Skin of body (tissue), 2 donors: ENCODE measurements around the gene EBI3. TPM values are rescaled to one million over a fixed set of nuclear protein-coding genes. Genes with fewer than 3 reads are reported as not detected.
"Not testable (repeated sequence)": the region's sequence is repeated elsewhere in the genome, so short reads cannot be mapped to it uniquely, and the experiment has no call there.

Experiments used
- DNase-seq: peaks from one replicate; lab custom pipeline; 2025; lab: John Stamatoyannopoulos, UW
- total RNA-seq: library from RNA; depleted of rRNA; stranded (reverse); fragments of >200 nt; gene quantifications from one replicate; pipeline ENCODE4 v1.2.3, GENCODE V29; 2014

EBI3 gene
- total RNA-seq, 1 donor from 2014 or later = not detected

DNA sequence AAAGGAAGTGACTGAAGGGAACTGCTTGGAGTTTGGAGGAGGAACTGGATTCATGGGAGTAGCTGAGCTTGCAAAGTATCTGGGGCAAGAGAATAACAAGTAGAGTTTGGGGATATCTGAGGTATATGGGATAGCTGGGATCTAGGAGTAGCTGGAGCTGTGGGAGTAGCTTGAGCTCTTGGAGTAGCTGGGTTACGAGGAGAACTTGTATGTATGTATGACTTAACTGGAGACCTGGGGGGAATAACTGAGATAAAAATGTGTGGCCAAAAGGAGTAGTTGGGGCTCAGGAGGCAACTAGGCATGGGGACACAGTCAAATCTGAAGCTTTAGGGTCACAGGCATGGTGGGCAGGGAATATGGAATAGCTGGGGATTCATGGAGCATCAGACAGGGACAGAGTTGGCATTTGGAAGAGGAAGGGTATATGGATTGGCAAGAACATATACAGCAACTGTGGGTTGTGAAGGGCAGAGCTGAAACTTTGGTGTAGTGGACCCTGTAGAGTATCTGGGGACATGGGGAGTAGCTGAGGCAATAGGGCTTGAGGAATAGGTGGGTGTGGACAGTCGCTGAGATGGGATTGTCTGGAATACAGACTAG, 28.3 kb upstream of the EBI3 start:
- no peak for DNase-seq

DNA sequence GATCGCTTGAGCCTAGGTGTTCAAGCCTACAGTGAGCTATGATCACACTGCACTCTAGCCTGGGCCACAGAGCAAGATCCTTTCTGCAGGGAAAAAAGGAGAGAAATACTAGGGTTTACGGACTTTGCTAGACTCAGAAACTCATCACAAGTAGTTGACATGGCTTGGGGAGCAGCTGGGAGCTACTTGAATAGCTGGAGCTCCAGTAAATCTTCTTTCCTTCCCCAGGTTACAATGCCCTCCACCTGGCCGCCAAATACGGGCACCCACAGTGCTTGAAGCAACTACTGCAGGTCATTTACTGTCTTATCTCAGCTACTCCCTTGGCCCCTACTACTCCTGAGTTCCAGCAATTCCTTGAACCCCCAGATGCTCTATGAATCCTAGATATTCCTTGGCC, 27.5 kb upstream of the EBI3 start:
- DNase-seq = no peak

DNA sequence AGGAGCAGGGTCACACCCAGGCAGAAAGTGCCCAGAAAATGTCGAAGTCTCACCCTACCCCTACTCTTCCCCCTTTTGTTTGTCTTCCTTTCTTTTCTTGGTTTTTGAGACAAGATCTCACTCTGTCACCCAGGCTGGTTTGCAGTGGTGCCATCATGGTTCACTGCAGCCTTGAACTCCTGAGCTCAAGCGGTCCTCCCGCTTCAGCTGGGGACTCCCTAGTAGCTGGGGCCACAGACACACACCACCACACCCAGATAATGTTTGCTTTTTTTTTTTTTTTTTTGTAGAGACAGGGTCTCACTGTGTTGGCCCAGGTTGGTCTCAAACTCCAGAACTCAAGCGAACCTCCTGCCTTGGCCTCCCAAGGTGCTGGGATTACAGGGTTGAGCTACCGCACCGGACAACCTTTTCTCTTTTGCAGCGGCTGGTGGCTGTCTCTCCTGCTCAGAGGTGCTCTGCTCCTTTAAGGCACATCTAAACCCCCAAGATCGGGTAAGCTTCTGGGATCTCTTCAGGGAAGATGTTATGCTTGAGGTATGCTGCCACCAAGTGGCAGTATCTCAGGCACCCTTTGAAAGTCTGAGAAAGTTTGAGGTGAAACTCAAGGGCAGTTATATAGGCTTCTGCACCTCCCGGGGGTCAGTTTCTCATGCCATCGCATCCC, 22.4 kb upstream of the EBI3 start:
- DNase-seq = no peak

GRCh38 chr19:4208385-4209094, 20.8 kb upstream of the EBI3 start:
- no peak for DNase-seq

DNA sequence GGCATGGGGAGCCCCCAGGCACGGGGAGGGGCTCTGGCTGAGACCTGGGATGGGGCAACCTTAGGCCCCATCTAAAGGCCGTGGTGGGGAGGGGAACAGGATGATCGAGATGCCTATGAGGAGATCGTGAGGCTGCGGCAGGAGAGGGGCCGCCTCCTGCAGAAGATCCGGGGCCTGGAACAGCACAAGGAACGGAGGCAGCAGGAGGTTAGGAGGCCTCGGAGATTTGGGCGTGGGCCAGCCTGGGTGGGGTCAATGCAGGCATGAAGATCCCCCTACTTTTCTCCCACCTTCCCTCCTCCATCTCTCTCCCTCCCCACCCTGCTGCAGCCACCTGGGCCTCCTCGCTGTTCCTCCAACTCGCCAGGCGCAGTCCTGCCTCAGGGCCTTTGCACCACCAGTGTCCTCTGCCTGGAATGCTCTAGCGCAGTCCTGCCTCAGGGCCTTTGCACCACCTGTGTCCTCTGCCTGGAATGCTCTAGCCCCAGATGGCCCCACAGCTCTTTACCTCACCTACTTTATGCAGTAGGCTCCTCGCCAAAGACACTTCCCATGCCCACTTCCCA, 19.1 kb upstream of the EBI3 start:
- no peak for DNase-seq

- DNase-seq = no peak
These were observed 16.2 kb upstream of the EBI3 start for GRCh38 chr19:4213116-4213515.

GRCh38 chr19:4215807-4216206, 13.5 kb upstream of the EBI3 start:
- no peak for DNase-seq

DNA sequence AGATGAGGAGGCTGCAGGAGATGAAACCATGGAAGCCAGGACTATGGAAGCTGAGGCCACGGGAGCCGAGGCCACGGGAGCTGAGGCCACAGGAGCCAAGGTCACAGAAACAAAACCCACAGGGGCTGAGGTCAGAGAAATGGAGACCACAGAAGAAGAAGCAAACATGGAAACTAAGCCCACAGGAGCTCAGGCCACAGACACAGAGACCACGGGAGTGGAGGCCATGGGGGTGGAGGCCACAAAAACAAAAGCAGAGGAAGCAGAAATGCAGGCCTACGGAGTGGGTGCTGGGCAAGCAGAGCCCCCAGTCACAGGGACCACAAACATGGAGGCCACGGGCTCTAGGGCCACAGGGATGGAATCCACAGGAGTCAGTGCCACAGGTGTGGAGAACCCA, 12.5 kb upstream of the EBI3 start:
- no peak for DNase-seq

DNA sequence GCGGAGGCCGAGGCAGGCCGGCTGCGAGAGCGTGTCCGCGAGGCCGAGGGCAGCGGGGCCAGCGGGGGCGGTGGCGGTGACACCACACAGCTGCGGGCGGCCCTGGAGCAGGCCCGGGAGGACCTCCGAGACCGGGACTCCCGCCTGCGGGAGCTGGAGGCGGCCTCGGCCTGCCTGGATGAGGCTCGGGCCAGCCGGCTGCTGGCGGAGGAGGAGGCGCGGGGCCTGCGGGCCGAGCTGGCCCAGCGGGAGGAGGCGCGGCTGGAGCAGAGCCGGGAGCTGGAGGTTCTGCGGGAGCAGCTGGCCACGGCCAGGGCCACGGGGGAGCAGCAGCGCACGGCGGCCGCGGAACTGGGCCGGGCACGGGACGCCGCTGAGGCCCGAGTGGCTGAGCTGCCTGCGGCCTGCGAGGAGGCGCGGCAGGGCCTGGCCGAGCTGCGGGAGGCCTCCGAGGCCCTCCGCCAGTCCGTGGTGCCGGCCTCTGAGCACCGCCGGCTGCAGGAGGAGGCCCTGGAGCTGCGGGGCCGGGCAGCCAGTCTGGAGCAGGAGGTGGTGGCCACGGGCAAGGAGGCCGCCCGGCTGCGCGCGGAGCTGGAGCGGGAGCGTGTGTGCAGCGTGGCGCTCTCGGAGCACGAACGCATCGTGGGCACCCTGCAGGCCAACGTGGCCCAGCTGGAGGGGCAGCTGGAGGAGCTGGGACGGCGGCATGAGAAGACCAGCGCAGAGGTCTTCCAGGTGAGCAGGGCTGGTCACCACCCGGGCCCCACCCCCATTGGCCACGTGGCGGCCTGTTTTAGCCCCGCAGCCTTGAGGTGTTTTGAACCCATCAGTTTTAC, 11.7 kb upstream of the EBI3 start:
- DNase-seq = no peak

DNA sequence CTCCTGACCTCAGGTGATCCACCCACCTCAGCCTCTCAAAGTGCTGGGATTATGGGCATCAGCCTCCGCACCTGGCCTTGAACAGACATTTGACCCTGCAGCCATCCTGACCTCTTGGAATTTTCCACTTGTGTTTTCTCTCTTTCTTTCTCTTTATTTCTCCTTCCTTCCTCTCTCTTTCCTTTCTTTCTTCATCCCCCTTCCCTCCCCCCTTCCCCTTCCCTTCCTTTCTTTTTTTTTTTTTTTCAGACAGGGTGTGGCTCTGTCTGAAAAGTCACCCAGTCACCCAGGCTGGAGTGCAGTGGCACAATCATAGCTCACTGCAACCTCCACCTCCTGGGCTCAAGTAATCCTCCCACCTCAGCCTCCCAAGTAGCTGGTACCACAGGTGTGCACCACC, 10.8 kb upstream of the EBI3 start:
- DNase-seq = not testable (repeated sequence)

GRCh38 chr19:4220188-4220587, 9.1 kb upstream of the EBI3 start:
- DNase-seq = no peak

DNA sequence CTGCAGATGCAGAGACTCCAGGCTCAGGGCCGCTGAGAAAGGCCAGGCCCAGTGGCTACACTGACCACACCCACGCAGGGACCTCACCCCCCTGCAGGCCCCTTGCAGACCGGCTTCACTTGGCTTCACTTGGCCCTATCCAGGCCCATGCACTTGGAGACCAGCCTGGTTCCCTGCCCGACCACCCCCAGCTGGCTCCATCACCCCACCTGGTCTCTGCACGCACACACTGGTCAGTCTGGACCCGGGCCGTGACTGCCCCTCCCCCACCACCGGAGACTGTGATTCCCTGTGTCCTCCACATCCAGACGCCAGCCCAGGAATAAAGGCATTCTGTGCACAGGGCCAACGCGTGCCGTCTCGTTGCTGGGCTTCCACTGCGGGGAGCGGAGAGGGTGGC, 4.9 kb upstream of the EBI3 start:
- DNase-seq = no peak

- DNase-seq = no peak
These were observed 3.4 kb upstream of the EBI3 start for GRCh38 chr19:4225885-4226284.

- no peak for DNase-seq
These were observed 1.6 kb upstream of the EBI3 start for GRCh38 chr19:4227771-4228170.

GRCh38 chr19:4228765-4229178, 551 bp upstream of the EBI3 start:
- DNase-seq = no peak

DNA sequence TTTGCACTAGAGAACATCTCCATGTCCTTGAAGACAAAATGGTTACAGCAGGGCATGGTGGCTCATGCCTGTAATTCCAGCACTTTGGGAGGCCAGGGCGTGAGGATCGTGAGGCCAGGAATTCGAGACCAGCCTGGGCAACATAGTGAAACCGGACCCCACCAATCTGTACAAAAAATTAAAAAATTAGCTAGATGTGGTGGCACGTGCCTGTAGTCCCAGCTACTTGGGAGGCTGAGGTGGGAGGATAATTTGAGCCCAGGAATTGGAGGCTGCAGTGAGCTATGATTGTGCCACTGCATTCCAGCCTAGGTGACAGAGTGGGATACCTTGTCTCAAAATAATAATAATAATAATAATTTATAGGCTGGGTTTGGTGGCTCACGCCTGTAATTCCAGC, 914 bp downstream of the EBI3 start:
- not testable (repeated sequence) for DNase-seq

- DNase-seq = not testable (repeated sequence)
These were observed 2.2 kb downstream of the EBI3 start for GRCh38 chr19:4231521-4231920.

DNA sequence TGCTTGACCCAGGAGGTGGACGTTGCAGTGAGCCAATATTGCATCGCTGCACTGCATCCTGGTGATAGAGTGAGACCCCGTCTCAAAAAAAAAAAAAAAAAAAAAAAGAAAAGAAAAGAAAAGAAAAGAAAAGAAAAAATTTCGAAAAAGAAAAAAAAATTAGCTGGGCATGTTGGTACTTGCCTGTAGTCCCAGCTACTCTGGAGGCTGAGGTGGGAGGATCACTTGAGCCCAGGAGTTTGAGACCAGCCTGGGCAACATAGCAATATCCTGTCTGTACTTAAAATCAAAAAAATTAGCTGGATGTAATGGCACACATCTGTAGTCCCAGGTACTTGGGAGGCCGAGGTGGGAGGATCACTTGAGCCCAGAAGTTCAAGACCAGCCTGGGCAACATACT, 2.8 kb downstream of the EBI3 start:
- DNase-seq = not testable (repeated sequence)

GRCh38 chr19:4232614-4233281, 3.4 kb downstream of the EBI3 start:
- DNase-seq = no peak

- DNase-seq = no peak
These were observed 4.0 kb downstream of the EBI3 start for GRCh38 chr19:4233282-4233853.
